HepG2 (cell line): ENCODE measurements around the gene ZDHHC16. TPM values are rescaled to one million over a fixed set of nuclear protein-coding genes. Genes with fewer than 3 reads are reported as not detected.

Source experiments
- AGO2 ChIP-seq: fragments of 200-400 bp; formaldehyde crosslinking; optimal IDR thresholded peaks from 2 replicates; pipeline ENCODE3; 2017; ENCODE audit warnings: mild to moderate bottlenecking, low read depth, low read length, moderate library complexity
- ARHGAP35 ChIP-seq: sonication (generic); formaldehyde crosslinking; IDR thresholded peaks from 2 replicates; pipeline ENCODE4 v1.9.0; 2022; ENCODE audit warnings: mild to moderate bottlenecking, inconsistent platforms, moderate library complexity, missing genetic modification reagents, borderline replicate concordance
- ARNTL ChIP-seq: sonication (generic); formaldehyde crosslinking; IDR thresholded peaks from 2 replicates; pipeline ENCODE4 v1.4.0; 2020; ENCODE audit warnings: mild to moderate bottlenecking, missing genetic modification reagents
- ATF1 ChIP-seq: IDR thresholded peaks from 2 replicates; pipeline ENCODE4 v1.6.1; 2016; ENCODE audit warnings: mild to moderate bottlenecking, control low read depth
- ATM ChIP-seq: fragments of 450-650 bp; IDR thresholded peaks from 2 replicates; pipeline ENCODE4 v1.7.1; 2017; ENCODE audit warnings: mild to moderate bottlenecking, borderline replicate concordance
- DZIP1 ChIP-seq: sonication (generic); formaldehyde crosslinking; IDR thresholded peaks from 2 replicates; pipeline ENCODE4 v1.5.0; 2020; ENCODE audit warnings: mild to moderate bottlenecking, missing genetic modification reagents
- JUNB ChIP-seq: sonication (generic); formaldehyde crosslinking; IDR thresholded peaks from 2 replicates; pipeline ENCODE4 v1.8.0; 2022; ENCODE audit warnings: missing genetic modification reagents, mild to moderate bottlenecking, borderline replicate concordance
- PRMT3 ChIP-seq: sonication (generic); formaldehyde crosslinking; IDR thresholded peaks from 2 replicates; pipeline ENCODE4 v1.8.1; 2022; ENCODE audit warnings: low read depth, mild to moderate bottlenecking, moderate library complexity, missing genetic modification reagents, borderline replicate concordance
- ZBTB1 ChIP-seq: sonication (generic); formaldehyde crosslinking; IDR thresholded peaks from 2 replicates; pipeline ENCODE4 v1.4.0; 2020; ENCODE audit warnings: missing genetic modification reagents, borderline replicate concordance
- ZC3H13 ChIP-seq: sonication (generic); formaldehyde crosslinking; IDR thresholded peaks from 2 replicates; pipeline ENCODE4 v1.8.1; 2023; ENCODE audit warnings: mild to moderate bottlenecking, missing genetic modification reagents, moderate library complexity
- ZMYM2 ChIP-seq: sonication (generic); formaldehyde crosslinking; IDR thresholded peaks from 2 replicates; pipeline ENCODE4 v1.8.0; 2022; ENCODE audit warnings: mild to moderate bottlenecking, missing genetic modification reagents
- ZNF574 ChIP-seq: sonication (generic); formaldehyde crosslinking; IDR thresholded peaks from 2 replicates; pipeline ENCODE4 v1.4.0; 2020; ENCODE audit warnings: missing genetic modification reagents
- ZNF790 ChIP-seq: sonication (generic); formaldehyde crosslinking; IDR thresholded peaks from 2 replicates; pipeline ENCODE4 v1.8.0; 2022; ENCODE audit warnings: missing genetic modification reagents, mild to moderate bottlenecking, borderline replicate concordance
- ZZZ3 ChIP-seq: sonication (generic); formaldehyde crosslinking; IDR thresholded peaks from 2 replicates; pipeline ENCODE4 v1.4.0; 2020; ENCODE audit warnings: missing genetic modification reagents, mild to moderate bottlenecking, borderline replicate concordance
- polyA plus RNA-seq, 8 experiments: library from polyadenylated mRNA; depleted of rRNA in 3 of 8; stranded (reverse) in 7 of 8; unstranded in 1 of 8; fragments of >200 nt; fragmentation: Illumina TruSeq in 4 of 8; extraction: Trizol in 4 of 8; gene quantifications; 2 replicates each; pipeline versions ENCODE4 v1.2.1 to v1.2.3, GENCODE V29; 2011 to 2016; ENCODE audit warnings: low read depth in 4 of 8, missing spikeins in 1 of 8, mixed read lengths in 1 of 8; ENCODE audit not compliant: insufficient read depth in 1 of 8
- total RNA-seq, 5 experiments: library from RNA; depleted of rRNA; stranded (reverse); fragments of >200 nt; fragmentation: Illumina TruSeq; extraction: Trizol; gene quantifications; 2 replicates each; pipeline ENCODE4 v1.2.3, GENCODE V29; 2016; ENCODE audit warnings: low read depth in 1 of 5
- TF ChIP-seq, protein P1 (sequence below): sonication (generic); formaldehyde crosslinking; IDR thresholded peaks from 2 replicates; pipeline ENCODE4 v1.8.1; 2022; ENCODE audit warnings: mild to moderate bottlenecking, missing genetic modification reagents
- TF ChIP-seq, protein P2 (sequence below): sonication (generic); formaldehyde crosslinking; IDR thresholded peaks from 2 replicates; pipeline ENCODE4 v1.4.0; 2020; ENCODE audit warnings: missing genetic modification reagents
- TF ChIP-seq, protein P3 (sequence below): sonication (generic); formaldehyde crosslinking; IDR thresholded peaks from 2 replicates; pipeline ENCODE4 v1.4.0; 2020; ENCODE audit warnings: missing genetic modification reagents

The ZDHHC16 gene
- total and polyA plus RNA-seq, 2 of the 13 experiments (the other 11 are each of a cell fraction or from before 2014, with no cell fraction given): 40.8 to 41.8 TPM

DNA sequence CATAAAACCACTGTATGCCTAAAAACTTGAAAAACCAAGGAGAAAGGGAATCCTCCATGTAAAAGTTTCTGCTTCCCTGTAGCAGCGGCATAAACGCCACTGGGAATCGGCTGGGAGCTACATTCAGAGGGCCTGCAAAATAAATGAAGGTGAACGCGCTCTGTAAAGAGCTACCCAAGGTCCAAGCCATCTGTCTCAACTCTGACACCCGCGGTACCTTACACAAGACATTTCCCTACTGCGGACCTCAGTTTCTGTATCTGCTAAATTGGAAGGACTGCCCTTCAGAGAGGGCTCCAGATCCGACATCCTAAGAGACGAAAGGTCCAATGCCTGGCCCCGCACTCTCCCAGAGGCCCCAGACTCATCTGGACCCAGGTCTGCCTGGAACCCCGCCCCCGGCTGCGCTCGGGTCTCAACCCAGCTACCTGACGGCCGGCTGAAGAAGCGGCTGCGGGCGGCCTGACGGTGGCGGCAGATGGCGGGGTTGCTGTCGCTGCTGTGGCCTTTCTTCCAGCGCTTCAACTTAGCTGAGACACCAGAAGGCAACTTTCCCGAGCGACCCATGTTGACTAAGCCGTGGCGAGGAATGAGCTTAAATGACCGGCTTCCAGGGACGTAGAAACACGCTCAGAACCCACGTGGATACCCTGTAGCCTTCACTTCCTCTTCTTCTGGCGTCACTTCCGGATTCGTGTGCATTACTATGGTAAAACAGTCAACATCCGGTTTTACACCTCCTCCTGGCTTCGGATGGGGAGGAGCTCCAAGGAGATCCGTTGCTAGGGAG lies 45.1 kb upstream of the ZDHHC16 start, which contains the start of gene RRP12 (continued):
- TF ChIP-seq ZC3H13 (CRISPR knock-in tag) (no peak), DZIP1 (CRISPR knock-in tag) (no peak), ZMYM2 (CRISPR knock-in tag) (no peak), ARHGAP35 (CRISPR knock-in tag) (no peak), PRMT3 (no peak), ATF1 (peak; percentile 84), ZNF790 (CRISPR knock-in tag) (0 out of 2 replicates have a peak, but pooled peaks have one; percentile 48), ZZZ3 (CRISPR knock-in tag) (0 out of 2 replicates have a peak, but pooled peaks have one; percentile 12), ATM (no peak), ZBTB1 (no peak), JUNB (no peak), ARNTL (0 out of 2 replicates have a peak, but pooled peaks have one; percentile 39), ZNF574 (CRISPR knock-in tag) (peak; percentile 72), AGO2 (peak; percentile 22)
- TF ChIP-seq, protein P1, sequence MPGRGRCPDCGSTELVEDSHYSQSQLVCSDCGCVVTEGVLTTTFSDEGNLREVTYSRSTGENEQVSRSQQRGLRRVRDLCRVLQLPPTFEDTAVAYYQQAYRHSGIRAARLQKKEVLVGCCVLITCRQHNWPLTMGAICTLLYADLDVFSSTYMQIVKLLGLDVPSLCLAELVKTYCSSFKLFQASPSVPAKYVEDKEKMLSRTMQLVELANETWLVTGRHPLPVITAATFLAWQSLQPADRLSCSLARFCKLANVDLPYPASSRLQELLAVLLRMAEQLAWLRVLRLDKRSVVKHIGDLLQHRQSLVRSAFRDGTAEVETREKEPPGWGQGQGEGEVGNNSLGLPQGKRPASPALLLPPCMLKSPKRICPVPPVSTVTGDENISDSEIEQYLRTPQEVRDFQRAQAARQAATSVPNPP: no peak
- TF ChIP-seq, protein P2, sequence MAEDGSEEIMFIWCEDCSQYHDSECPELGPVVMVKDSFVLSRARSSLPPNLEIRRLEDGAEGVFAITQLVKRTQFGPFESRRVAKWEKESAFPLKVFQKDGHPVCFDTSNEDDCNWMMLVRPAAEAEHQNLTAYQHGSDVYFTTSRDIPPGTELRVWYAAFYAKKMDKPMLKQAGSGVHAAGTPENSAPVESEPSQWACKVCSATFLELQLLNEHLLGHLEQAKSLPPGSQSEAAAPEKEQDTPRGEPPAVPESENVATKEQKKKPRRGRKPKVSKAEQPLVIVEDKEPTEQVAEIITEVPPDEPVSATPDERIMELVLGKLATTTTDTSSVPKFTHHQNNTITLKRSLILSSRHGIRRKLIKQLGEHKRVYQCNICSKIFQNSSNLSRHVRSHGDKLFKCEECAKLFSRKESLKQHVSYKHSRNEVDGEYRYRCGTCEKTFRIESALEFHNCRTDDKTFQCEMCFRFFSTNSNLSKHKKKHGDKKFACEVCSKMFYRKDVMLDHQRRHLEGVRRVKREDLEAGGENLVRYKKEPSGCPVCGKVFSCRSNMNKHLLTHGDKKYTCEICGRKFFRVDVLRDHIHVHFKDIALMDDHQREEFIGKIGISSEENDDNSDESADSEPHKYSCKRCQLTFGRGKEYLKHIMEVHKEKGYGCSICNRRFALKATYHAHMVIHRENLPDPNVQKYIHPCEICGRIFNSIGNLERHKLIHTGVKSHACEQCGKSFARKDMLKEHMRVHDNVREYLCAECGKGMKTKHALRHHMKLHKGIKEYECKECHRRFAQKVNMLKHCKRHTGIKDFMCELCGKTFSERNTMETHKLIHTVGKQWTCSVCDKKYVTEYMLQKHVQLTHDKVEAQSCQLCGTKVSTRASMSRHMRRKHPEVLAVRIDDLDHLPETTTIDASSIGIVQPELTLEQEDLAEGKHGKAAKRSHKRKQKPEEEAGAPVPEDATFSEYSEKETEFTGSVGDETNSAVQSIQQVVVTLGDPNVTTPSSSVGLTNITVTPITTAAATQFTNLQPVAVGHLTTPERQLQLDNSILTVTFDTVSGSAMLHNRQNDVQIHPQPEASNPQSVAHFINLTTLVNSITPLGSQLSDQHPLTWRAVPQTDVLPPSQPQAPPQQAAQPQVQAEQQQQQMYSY: no peak
- TF ChIP-seq, protein P3, sequence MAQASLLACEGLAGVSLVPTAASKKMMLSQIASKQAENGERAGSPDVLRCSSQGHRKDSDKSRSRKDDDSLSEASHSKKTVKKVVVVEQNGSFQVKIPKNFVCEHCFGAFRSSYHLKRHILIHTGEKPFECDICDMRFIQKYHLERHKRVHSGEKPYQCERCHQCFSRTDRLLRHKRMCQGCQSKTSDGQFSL (CRISPR knock-in tag): no peak
